SH-SY5Y (cell line): ENCODE data around the gene MRPL43.

Experiments used
- GATA2 ChIP-seq: IDR thresholded peaks from 2 replicates; pipeline ENCODE4 v1.6.1; 2011; ENCODE audit warnings: mild to moderate bottlenecking, low read depth, low read length
- GATA3 ChIP-seq: IDR thresholded peaks from 2 replicates; pipeline ENCODE4 v1.6.1; 2011; ENCODE audit warnings: low read depth, mild to moderate bottlenecking, low read length, moderate library complexity

MRPL43 gene

GRCh38 chr10:101012525-101013364 is 25.4 kb upstream of the MRPL43 start:
- TF ChIP-seq GATA3 = no peak
- TF ChIP-seq GATA2 = no peak

DNA sequence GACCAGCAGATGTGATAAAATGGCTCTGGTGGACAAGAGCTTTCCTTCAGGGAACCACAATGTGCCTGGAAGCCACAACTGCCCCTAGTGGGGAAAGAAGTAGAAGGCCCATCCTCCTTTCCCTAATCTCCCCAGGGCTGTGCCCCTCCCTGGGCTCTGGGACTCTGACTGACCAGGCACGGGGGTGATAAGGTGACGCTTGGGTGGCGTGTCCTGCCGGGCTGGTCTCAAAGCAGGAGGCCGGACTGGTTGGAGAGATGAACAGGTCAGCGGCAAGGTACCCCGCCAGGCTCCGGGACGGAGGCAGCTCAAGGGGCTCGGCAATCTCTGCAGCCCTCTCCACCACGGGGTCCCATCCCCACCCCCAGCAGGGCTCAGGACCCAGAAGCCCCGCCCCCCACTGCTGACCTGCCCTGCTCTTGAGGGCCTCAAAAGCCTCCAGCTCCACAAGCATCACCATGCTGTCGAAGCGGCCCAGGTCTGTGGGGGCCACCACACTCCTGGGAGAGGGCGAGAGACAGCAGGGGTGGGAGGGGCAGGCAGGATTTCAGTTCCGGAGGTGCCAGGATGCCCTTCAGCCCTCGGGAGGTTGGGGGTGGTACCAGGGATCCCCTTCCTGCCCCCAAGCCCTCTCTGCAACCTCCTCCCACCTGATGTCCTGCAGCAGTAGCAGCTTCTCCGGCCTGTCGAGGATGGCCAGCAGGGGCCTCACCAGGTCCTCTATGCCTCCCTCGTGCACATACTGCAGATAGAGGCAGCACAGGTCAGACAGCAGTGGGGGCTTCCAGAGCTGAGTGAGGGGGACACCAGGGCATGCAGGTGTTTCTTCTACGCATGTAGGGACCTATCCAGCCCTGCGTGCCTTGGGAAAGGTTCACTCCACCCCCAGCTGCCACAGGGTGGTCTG is 24.5 kb upstream of the MRPL43 start:
- TF ChIP-seq GATA2 (no peak), GATA3 (no peak)

GRCh38 chr10:101010329-101010728 is 23.0 kb upstream of the MRPL43 start:
- no peak for TF ChIP-seq GATA3
- TF ChIP-seq GATA2 = no peak

DNA sequence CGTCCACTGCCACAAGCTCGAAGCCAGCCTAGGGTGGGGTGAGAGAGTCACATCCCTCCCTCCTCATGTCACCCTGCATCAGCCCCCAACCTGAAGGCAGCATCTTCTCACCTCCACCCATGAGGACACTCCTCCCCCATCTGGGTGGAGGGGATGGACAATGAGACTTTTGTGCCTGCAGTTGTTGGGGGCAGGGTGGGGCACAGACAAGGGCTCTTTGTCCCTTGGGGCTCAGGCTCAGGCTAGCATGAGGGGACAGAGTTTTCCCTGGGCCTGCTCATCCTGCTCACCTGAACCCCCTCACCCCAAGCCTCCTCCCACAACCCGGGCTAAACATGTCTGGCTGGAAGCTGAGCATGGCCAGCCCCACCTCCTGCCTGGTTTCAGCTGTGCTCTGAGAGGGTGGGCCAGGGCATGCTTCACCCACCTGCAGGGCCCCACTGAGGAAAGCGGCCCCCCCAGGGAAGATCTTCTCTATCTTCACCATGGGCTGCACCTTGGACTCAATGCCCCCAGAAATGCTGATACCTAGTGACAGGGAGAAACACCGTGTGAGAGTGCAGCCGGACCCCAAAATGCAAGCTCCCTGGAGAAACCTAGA is 21.6 kb upstream of the MRPL43 start:
- TF ChIP-seq GATA3 = no peak

DNA sequence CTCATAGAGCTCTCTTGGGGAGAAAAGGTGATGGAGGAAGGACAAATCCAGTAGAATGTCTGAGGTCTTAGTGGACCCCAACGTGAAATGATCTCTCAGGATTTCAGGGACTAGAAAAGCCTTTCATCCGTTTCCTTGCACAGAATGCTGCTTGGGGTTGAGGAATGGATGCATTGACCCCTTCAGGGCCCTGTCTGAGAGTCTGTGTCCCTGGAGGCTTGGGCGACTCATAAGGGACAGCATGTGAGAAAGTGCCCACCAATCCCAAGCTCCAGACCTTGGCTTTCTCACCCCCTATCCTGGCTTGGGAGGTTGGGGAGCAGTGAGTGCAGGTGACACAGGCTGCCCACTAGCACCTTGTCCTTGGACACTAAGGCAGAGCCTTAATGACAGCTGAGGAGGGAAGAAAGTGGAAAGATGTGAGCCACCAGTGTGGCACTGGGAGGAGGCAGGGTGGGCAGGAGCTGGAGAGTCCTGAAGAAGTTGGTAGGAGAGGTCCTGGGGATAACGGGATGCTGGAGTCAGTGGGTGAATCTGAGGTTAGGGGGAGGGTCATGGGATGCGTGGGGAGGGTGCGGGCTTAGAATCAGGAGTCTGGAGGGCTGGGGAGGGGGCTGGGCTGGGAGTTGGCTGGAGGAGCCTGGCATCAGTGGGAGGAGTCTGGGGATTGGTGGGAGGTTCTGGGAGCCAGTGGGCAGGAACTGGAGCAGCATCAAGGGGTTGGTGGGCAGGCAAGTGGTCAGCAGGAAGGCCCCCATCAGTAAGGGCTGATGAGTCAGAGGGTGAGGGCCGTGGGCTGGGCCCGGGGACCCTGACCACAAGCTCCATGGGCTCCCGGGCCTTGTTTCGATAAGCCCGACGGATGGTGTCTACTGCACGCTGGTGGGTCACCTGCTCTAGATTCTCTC is 20.9 kb upstream of the MRPL43 start:
- TF ChIP-seq GATA3 = no peak
- TF ChIP-seq GATA2 = no peak

- TF ChIP-seq GATA3 (no peak), GATA2 (no peak)
Measured at GRCh38 chr10:101007099-101007711, 19.9 kb upstream of the MRPL43 start.

DNA sequence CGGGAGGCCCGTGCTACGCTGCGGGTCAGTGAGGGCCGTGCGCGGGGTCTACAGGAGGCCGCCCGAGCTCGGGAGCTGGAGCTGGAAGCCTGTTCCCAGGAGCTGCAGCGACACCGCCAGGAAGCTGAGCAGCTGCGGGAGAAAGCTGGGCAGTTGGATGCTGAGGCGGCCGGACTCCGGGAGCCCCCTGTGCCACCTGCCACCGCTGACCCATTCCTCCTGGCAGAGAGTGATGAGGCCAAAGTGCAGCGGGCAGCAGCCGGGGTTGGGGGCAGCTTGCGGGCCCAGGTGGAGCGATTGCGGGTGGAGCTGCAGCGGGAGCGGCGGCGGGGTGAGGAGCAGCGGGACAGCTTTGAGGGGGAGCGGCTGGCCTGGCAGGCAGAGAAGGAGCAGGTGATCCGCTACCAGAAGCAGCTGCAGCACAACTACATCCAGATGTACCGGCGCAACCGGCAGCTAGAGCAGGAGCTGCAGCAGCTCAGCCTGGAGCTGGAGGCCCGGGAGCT is 19.3 kb upstream of the MRPL43 start:
- TF ChIP-seq GATA3 (no peak), GATA2 (no peak)

DNA sequence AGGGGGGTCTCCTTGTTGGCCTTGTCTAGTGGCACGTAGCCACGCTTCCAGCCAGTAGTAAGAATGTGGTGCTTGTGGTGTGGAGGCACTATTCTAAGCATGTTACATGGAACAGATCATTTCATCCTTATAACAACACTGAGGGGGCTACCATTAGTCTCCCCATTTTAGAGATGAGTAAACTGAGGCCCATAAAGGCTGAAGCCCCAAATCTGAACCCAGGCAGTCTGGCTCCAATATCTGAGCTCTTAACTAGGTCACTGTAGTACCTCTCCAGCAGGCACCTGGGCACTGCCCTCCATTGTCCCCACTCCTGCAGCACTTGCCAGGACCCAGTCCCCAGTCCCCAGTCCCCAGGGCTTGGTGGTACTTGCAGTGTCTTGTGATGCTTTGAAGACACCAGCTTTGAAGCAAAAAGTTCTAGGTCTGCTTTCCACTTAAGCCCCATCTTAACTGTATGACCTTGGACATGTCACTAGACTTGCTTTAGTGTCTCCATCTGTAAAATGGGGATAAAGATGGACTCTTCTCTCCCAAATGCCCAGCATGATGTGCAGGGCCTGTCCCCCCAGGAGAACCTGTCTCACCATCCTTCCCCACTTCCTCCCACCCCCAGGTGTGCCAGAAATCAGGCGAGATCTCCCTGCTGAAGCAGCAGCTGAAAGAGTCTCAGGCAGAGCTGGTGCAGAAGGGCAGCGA is 18.7 kb upstream of the MRPL43 start:
- TF ChIP-seq GATA3 (no peak), GATA2 (no peak)

GRCh38 chr10:101005361-101005760 is 18.1 kb upstream of the MRPL43 start:
- no peak for TF ChIP-seq GATA2
- TF ChIP-seq GATA3 = no peak

GRCh38 chr10:101003639-101004206 is 16.4 kb upstream of the MRPL43 start:
- TF ChIP-seq GATA3 (no peak), GATA2 (no peak)

DNA sequence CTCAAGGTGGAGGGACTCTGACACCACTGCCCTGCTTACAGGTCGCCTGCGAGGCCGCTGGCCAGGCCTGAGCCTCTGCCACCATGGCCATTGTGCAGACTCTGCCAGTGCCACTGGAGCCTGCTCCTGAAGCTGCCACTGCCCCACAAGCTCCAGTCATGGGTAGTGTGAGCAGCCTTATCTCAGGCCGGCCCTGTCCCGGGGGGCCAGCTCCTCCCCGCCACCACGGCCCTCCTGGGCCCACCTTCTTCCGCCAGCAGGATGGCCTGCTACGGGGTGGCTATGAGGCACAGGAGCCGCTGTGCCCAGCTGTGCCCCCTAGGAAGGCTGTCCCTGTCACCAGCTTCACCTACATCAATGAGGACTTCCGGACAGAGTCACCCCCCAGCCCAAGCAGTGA is 15.2 kb upstream of the MRPL43 start:
- TF ChIP-seq GATA2 (no peak), GATA3 (no peak)

DNA sequence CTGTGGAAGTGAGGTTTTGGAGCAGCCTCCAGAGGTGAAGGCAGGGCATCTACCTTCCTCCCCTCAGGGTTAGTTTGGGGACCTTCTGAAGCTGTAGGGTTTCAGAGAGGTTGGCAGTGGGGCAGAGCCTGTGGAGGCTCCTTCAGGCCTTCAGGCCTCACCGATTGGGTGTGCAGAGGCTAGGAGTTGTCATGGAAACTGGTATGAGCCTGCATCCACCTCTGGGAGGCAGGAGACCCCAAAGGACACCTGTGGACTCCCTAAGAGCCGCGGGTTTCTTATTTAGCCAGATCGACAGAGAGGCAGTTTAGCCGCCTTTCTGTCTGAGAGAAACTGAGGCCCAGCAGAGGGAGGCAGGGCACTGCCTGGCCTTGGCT is 14.3 kb upstream of the MRPL43 start:
- TF ChIP-seq GATA3 (no peak), GATA2 (no peak)
